ENCODE data around the gene TUBA4A.
"Not testable (repeated sequence)": the region's sequence is repeated elsewhere in the genome, so short reads cannot be mapped to it uniquely, and the experiment has no call there.

The TUBA4A gene

GRCh38 chr2:219266886-219267285, 13.2 kb upstream of the TUBA4A start:
- DNase-seq, result no peak

GRCh38 chr2:219266232-219266631, 12.5 kb upstream of the TUBA4A start:
- DNase-seq, result no peak

DNA sequence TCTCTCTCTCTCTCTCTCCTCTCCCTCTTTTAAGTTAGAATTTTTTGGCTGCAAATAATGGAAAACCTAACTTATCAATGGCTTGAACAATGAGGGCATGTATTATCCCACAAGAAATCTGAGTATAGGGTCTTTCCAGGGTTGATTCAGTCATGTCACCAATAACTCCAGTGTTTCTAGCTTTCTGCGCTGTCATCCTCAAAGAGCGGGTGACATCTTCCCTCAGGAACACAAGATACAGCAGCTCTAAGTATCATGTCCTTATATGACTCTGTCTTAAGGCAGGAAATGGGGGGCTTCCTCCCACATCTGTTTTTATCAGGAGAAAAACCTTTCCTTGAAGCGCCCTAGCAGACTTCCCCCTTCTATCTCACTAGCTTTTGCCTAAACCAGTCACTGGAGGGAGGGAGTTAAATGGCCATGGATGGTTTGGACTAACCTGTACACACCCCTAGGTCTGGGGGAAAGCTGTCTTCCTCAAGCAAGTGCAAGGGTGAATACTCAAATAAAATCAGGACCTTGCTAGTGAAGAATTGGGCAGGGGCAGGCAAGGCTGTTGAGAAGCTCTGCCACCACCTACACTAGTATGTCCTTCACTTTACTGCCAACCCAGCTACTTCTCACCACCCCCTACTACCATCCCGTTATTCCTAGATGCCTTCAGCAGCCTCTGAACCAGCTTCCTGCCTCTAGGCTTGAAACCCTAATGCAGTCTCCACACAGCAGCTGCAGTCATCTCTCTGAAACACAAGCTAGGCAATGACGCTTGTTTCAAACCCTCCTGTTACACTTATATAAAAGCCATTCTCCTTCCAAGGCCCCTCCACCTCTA, 7.5 kb upstream of the TUBA4A start:
- no peak for DNase-seq

GRCh38 chr2:219258942-219259341, 5.2 kb upstream of the TUBA4A start:
- DNase-seq, result not testable (repeated sequence)

GRCh38 chr2:219254590-219255201, 978 bp upstream of the TUBA4A start:
- DNase-seq, result no peak

- peak; percentile 24 for DNase-seq
Measured at GRCh38 chr2:219252900-219253752, 592 bp downstream of the TUBA4A start, which contains the start of gene TUBA4B. TUBA4B (plus strand) TSS chr2:219253243; CDS start chr2:219253408, 165 bp downstream.

GRCh38 chr2:219252570-219252899, 1.2 kb downstream of the TUBA4A start:
- DNase-seq, result no peak

DNA sequence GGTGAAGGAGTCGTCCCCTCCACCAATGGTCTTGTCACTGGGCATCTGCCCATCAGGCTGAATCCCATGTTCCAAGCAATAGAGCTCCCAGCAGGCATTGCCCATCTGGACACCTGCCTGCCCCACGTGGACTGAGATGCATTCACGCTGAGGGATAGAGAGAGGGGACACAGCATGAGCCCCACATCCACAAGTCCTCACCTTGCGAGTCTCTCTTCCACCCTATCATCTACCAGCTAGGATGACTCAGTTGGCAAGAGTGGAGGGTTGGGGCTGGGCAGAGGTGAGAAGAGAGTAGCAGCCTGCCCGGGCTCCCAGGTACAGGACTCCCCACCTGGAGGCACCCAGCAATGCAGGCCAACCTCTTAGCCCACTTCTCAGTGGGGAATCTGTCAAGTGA, 1.6 kb downstream of the TUBA4A start:
- no peak for DNase-seq

- no peak for DNase-seq
Measured at GRCh38 chr2:219251656-219252055, 2.1 kb downstream of the TUBA4A start.

- DNase-seq, result no peak
Measured at GRCh38 chr2:219250049-219250781, 3.5 kb downstream of the TUBA4A start.

DNA sequence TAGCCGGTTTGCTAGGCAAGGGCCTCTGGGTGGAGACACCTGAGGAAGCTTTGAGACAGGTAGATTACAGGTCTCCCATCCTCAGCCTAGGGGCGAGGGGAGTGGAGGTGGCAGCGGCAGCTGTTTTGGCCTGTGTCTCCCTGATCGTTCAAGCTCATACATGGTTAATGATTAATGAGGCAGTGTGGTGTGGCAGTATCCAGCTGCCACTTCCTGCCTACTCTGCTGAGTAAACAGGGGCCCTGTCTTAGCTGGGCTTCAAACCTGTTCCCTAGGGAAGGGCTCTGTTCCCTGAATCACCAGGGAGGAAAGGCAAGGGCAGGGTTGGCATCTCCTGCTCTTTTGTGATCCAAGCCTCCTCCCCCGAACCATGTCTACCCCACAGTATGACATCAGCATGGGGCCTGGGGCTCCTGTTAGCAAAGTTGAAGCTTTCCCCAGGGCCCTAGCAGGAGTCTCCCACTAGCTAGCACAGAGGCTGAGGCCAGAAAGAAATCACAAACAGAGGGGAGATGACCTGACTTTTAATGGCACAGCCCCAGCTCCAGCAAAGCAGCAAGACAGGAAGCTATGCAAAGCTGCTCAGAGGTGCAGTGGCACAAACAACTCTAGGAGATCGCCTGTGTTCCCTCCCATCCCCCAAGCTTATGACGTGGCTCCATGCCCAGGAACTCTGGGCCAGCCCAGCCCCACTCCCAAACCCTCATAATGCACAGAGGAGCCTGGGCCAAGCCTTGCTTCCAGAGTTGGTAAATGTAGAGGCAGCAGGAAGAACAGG, 4.3 kb downstream of the TUBA4A start:
- peak; percentile 89 for DNase-seq

- no peak for DNase-seq
Measured at GRCh38 chr2:219248845-219249202, 4.9 kb downstream of the TUBA4A start.

- no peak for DNase-seq
Measured at GRCh38 chr2:219247678-219248642, 5.8 kb downstream of the TUBA4A start.

- no peak for DNase-seq
Measured at GRCh38 chr2:219246559-219246958, 7.2 kb downstream of the TUBA4A start.

GRCh38 chr2:219245899-219246230, 7.9 kb downstream of the TUBA4A start:
- DNase-seq, result no peak

DNA sequence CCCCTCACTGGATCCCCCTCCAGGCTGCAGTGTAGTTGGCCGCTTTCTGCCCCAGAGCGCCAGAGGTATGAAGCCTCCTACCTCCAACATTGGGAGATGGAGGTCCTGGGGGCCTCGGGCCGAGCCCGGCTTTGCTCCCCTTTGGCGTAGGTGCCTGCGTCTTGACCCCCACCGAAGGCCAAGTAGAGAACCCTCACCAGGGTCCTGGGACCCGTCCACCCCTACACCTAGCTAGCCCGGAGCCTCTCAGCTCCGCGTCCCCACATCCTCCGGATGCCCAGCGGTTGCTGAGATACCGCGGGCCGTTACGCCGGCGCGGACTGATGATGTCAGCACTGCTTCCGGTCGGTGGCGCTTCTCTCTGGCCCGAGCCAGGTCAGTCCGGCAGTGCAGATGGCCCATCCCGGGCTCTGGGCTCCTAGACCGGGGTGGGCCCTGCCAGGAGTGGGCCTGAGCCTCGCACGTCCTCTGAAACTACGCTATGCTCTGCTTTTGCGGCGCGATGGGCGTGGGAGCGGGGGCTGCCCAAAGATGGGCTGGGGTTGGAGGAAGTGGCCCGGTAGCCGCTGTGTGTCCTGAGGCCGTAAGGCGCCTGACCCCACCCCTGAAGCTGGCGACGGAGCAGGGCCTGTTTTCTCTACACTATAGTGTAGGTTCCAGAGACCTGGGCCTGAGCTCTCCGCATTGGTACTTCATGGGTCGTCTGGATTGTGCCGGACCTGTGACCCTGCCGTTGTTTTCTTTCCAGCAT, 8.4 kb downstream of the TUBA4A start, which contains the start of the genes GLB1L and STK16:
GLB1L (minus strand) TSS at position 297 of the 751 bp plus-strand sequence. CDS start 1,871 bp downstream, outside the sequence.
STK16 (plus strand) TSS at position 332 of the 751 bp plus-strand sequence. CDS start 521 bp downstream, outside the sequence.
- peak; percentile 85 for DNase-seq

GRCh38 chr2:219244789-219245147, 8.9 kb downstream of the TUBA4A start:
- DNase-seq, result no peak

- DNase-seq, result no peak
Measured at GRCh38 chr2:219243291-219243761, 10.4 kb downstream of the TUBA4A start.

DNA sequence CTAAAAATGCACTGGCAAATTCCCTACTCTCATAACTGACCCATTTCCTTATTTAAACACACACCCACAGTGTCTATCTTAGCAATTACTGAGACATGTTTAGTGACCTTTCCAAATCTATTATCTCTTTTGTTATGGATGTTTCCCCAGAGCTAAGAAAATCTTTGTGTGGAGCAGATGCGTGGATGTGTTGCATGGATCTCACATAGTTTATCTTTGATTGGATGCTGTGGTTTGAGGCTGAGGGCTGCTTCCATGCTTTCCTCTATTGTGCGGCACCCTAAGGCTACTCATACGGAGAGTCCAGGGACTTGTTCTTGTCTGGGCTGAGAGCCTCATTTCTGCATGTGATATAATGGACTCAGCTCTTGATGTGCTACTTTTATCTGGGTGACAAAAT, 19.4 kb downstream of the TUBA4A start:
- DNase-seq, result no peak

DNA sequence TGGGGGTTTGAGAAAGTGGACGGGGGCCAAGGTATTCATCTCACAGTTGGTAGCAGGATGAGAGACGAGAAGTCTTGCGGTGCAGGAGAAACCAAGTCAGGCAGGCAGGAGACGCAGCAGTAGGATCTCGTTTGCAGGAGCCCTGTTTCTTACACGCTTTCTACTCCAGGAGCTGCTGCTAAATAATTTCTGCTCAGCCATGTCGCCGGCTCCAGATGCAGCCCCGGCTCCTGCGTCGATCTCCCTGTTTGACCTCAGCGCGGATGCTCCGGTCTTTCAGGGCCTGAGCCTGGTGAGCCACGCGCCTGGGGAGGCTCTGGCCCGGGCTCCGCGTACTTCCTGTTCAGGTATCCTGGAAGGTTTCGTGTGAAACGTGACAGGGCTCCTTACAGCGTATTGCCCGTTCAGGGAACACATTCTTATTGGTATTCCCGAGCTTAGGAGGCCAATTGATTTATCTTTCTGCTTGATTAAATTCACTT, 23.6 kb downstream of the TUBA4A start:
- DNase-seq, result peak; percentile 21
